Hematopoietic multipotent progenitor cell treated with erythropoietin and hydrocortisone succinate and interleukin-3 and kit ligand, for 6 days (in vitro differentiated cells): ENCODE data around the gene ZNF580.

Experiments used
- DNase-seq: peaks from one replicate; pipeline ENCODE4 v3.0.0-alpha.2; 2015

Gene ZNF580

GRCh38 chr19:55640577-55641425 is at the start of gene ZNF580:
ZNF580 (plus strand) TSS chr19:55641002; CDS start chr19:55642509, 1,507 bp downstream.
- peak; percentile 81 for DNase-seq

GRCh38 chr19:55591555-55591954 is 49.2 kb upstream of the ZNF580 start:
- DNase-seq: no peak

- no peak for DNase-seq
Observed at GRCh38 chr19:55592391-55593090, 48.3 kb upstream of the ZNF580 start.

- no peak for DNase-seq
Observed at GRCh38 chr19:55593096-55593772, 47.6 kb upstream of the ZNF580 start.

- DNase-seq: no peak
Observed at GRCh38 chr19:55594996-55595545, 45.7 kb upstream of the ZNF580 start.

- no peak for DNase-seq
Observed at GRCh38 chr19:55596304-55596703, 44.5 kb upstream of the ZNF580 start.

- no peak for DNase-seq
Observed at GRCh38 chr19:55597501-55597921, 43.3 kb upstream of the ZNF580 start.

- DNase-seq: no peak
Observed at GRCh38 chr19:55598034-55598433, 42.8 kb upstream of the ZNF580 start.

GRCh38 chr19:55598719-55599467 is 41.9 kb upstream of the ZNF580 start:
- DNase-seq: peak; percentile 97

GRCh38 chr19:55599468-55599841 is 41.3 kb upstream of the ZNF580 start, which contains the start of gene FIZ1:
FIZ1 (minus strand) TSS chr19:55599517; CDS start chr19:55597865, 1,652 bp downstream.
- DNase-seq: peak; percentile 100

- DNase-seq: peak; percentile 95
Observed at GRCh38 chr19:55599842-55600661, 40.8 kb upstream of the ZNF580 start, which contains the start of gene ZNF524. ZNF524 (plus strand) TSS chr19:55600288; CDS start chr19:55602113, 1,825 bp downstream.

GRCh38 chr19:55600662-55601028 is 40.2 kb upstream of the ZNF580 start:
- no peak for DNase-seq

- DNase-seq: peak; percentile 29
Observed at GRCh38 chr19:55601084-55601483, 39.7 kb upstream of the ZNF580 start.

GRCh38 chr19:55602104-55603001 is 38.4 kb upstream of the ZNF580 start:
- no peak for DNase-seq

GRCh38 chr19:55603115-55603514 is 37.7 kb upstream of the ZNF580 start:
- DNase-seq: no peak

- DNase-seq: peak; percentile 66
Observed at GRCh38 chr19:55603581-55604292, 37.1 kb upstream of the ZNF580 start.

- DNase-seq: peak; percentile 99
Observed at GRCh38 chr19:55605207-55605636, 35.6 kb upstream of the ZNF580 start.

GRCh38 chr19:55605637-55606470 is 34.9 kb upstream of the ZNF580 start, which contains the start of gene ZNF865:
ZNF865 (plus strand) TSS chr19:55605647; CDS start chr19:55613619, 7,972 bp downstream.
- peak; percentile 92 for DNase-seq

- no peak for DNase-seq
Observed at GRCh38 chr19:55606471-55606787, 34.4 kb upstream of the ZNF580 start.
